ENCODE data around the gene WWOX.

WWOX gene

DNA sequence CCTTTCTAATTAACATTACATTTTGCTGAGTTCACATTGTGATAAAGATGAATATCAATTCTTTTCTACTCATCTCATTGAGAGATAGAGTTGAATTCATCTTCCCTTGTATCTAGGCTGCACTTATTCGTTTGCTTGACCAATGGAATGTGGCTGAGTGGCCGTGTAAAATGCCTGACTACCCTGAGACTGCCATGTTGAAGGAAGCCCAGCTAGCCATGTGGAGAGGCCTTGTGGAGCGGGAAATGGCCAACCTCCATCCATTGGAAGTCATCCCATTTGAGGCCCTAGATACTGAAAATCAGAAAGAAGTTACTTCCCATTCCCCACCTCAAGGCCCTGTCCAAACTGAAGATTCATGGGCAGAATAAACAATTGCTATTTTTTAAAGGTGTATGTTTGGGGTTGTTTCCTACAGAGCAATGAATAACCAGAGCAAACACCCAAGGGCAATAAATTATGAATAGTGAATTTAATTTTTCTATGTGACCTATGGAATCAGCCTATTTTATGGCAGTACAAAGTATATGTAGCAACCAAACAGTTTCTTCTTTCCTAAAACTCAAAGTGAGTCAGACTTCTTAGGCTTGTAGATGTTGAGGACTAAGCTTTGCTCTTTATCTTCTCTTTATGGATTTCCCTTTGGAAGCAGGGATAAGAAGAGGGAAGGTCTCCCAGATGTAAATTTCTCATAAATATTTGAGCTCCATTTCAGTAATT lies 956.0 kb downstream of the WWOX start:
- Histone ChIP-seq H3K4me3 (ENCODE audit: low read length) (no peak overlapping the region), H3K4me1 (ENCODE audit: control insufficient read depth, insufficient read depth, low read length) (peaks cover 17% of the 10 kb centered on the region), H3K27me3 (replicated peaks; ENCODE audit: control insufficient read depth, insufficient read depth, low read length) (no peaks in the 10 kb centered on the region), H3K36me3 (ENCODE audit: control insufficient read depth, insufficient read depth, low read length, severe bottlenecking) (no peaks in the 10 kb centered on the region), H3K9me3 (ENCODE audit: control insufficient read depth, low read length) (no peaks in the 10 kb centered on the region), H3K9ac (ENCODE audit: low read length) (no peak overlapping the region)
- no peak for DNase-seq (ENCODE audit: low read depth)

DNA sequence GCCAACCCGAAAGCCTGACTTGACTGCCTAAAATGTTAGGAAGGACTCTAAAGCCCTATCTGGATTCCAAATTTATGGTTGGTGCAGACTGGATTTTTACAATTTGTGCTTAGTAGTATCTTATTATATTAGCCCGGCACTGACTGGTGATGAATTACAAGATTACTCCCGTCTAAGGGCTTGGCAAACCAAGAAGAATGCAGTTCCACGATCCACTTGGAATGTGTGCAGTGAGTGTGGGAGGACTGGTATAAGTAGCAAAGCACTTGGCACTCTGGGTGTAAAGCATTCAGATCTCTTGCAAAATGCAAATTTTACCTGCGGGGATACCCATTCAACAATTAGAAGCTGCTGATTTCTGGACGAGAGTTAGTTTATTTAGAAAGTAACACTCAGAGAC lies 961.7 kb downstream of the WWOX start:
- Histone ChIP-seq H3K27me3 (replicated peaks; ENCODE audit: control insufficient read depth, insufficient read depth, low read length) (peaks cover 6% of the 10 kb centered on the region), H3K4me1 (ENCODE audit: control insufficient read depth, insufficient read depth, low read length) (peaks cover 5% of the 10 kb centered on the region), H3K36me3 (ENCODE audit: control insufficient read depth, insufficient read depth, low read length, severe bottlenecking) (no peaks in the 10 kb centered on the region), H3K9ac (ENCODE audit: low read length) (no peak overlapping the region), H3K4me3 (ENCODE audit: low read length) (no peak overlapping the region), H3K9me3 (ENCODE audit: control insufficient read depth, low read length) (no peaks in the 10 kb centered on the region)
- no peak for DNase-seq (ENCODE audit: low read depth)

GRCh38 chr16:79062336-79062735 lies 962.9 kb downstream of the WWOX start:
- H3K9ac ChIP-seq (ENCODE audit: low read length): no peak overlapping the region
- H3K4me1 ChIP-seq (ENCODE audit: control insufficient read depth, insufficient read depth, low read length): peaks cover 5% of the 10 kb centered on the region
- H3K36me3 ChIP-seq (ENCODE audit: control insufficient read depth, insufficient read depth, low read length, severe bottlenecking): no peaks in the 10 kb centered on the region
- no peak for DNase-seq (ENCODE audit: low read depth)
- H3K4me3 ChIP-seq (ENCODE audit: low read length): no peak overlapping the region
- H3K27me3 ChIP-seq (replicated peaks; ENCODE audit: control insufficient read depth, insufficient read depth, low read length): peaks cover 6% of the 10 kb centered on the region
- H3K9me3 ChIP-seq (ENCODE audit: control insufficient read depth, low read length): no peaks in the 10 kb centered on the region

GRCh38 chr16:79062821-79063220 lies 963.4 kb downstream of the WWOX start:
- H3K9ac ChIP-seq (ENCODE audit: low read length): no peak overlapping the region
- DNase-seq (ENCODE audit: low read depth): no peak
- H3K4me1 ChIP-seq (ENCODE audit: control insufficient read depth, insufficient read depth, low read length): peaks cover 7% of the 10 kb centered on the region
- peaks cover 6% of the 10 kb centered on the region for H3K27me3 ChIP-seq (replicated peaks; ENCODE audit: control insufficient read depth, insufficient read depth, low read length)
- no peak overlapping the region for H3K4me3 ChIP-seq (ENCODE audit: low read length)
- H3K9me3 ChIP-seq (ENCODE audit: control insufficient read depth, low read length): no peaks in the 10 kb centered on the region
- no peaks in the 10 kb centered on the region for H3K36me3 ChIP-seq (ENCODE audit: control insufficient read depth, insufficient read depth, low read length, severe bottlenecking)

GRCh38 chr16:79064256-79064972 lies 965.0 kb downstream of the WWOX start:
- Histone ChIP-seq H3K4me3 (ENCODE audit: low read length) (no peak overlapping the region), H3K9ac (ENCODE audit: low read length) (no peak overlapping the region), H3K4me1 (ENCODE audit: control insufficient read depth, insufficient read depth, low read length) (peaks cover 11% of the 10 kb centered on the region), H3K27me3 (replicated peaks; ENCODE audit: control insufficient read depth, insufficient read depth, low read length) (peaks cover 6% of the 10 kb centered on the region), H3K36me3 (ENCODE audit: control insufficient read depth, insufficient read depth, low read length, severe bottlenecking) (no peaks in the 10 kb centered on the region), H3K9me3 (ENCODE audit: control insufficient read depth, low read length) (no peaks in the 10 kb centered on the region)
- no peak for DNase-seq (ENCODE audit: low read depth)

DNA sequence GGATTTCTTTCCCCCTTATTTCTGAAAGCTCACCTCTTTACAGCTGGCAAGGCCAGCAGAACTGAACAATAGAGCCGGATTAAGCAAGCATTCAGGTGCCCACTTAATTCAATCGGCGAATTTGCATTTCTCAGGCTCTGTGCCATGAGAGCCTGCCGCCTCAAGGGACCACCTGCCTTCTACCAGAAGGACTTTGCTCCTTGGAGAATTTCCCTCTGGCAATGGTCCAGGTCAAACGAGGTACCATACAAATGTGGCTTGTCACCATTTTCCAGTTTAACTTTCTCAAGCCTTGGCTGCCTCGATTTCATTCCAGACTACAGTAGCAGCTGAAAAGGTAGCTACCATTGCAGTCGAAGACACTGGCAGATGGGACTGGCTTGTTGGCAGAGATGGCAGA lies 967.1 kb downstream of the WWOX start:
- H3K4me3 ChIP-seq (ENCODE audit: low read length): no peak overlapping the region
- no peak for DNase-seq (ENCODE audit: low read depth)
- peaks cover 25% of the 10 kb centered on the region for H3K4me1 ChIP-seq (ENCODE audit: control insufficient read depth, insufficient read depth, low read length)
- no peak overlapping the region for H3K9ac ChIP-seq (ENCODE audit: low read length)
- no peaks in the 10 kb centered on the region for H3K27me3 ChIP-seq (replicated peaks; ENCODE audit: control insufficient read depth, insufficient read depth, low read length)
- H3K36me3 ChIP-seq (ENCODE audit: control insufficient read depth, insufficient read depth, low read length, severe bottlenecking): no peaks in the 10 kb centered on the region
- H3K9me3 ChIP-seq (ENCODE audit: control insufficient read depth, low read length): no peaks in the 10 kb centered on the region

GRCh38 chr16:79067600-79067999 lies 968.1 kb downstream of the WWOX start:
- H3K9ac ChIP-seq (ENCODE audit: low read length): no peak overlapping the region
- no peak overlapping the region for H3K4me3 ChIP-seq (ENCODE audit: low read length)
- no peaks in the 10 kb centered on the region for H3K27me3 ChIP-seq (replicated peaks; ENCODE audit: control insufficient read depth, insufficient read depth, low read length)
- no peaks in the 10 kb centered on the region for H3K36me3 ChIP-seq (ENCODE audit: control insufficient read depth, insufficient read depth, low read length, severe bottlenecking)
- peaks cover 26% of the 10 kb centered on the region for H3K4me1 ChIP-seq (ENCODE audit: control insufficient read depth, insufficient read depth, low read length)
- H3K9me3 ChIP-seq (ENCODE audit: control insufficient read depth, low read length): no peaks in the 10 kb centered on the region
- DNase-seq (ENCODE audit: low read depth): no peak

GRCh38 chr16:79069121-79069520 lies 969.7 kb downstream of the WWOX start:
- no peaks in the 10 kb centered on the region for H3K36me3 ChIP-seq (ENCODE audit: control insufficient read depth, insufficient read depth, low read length, severe bottlenecking)
- no peak overlapping the region for H3K9ac ChIP-seq (ENCODE audit: low read length)
- H3K4me1 ChIP-seq (ENCODE audit: control insufficient read depth, insufficient read depth, low read length): peaks cover 26% of the 10 kb centered on the region
- H3K4me3 ChIP-seq (ENCODE audit: low read length): no peak overlapping the region
- H3K9me3 ChIP-seq (ENCODE audit: control insufficient read depth, low read length): no peaks in the 10 kb centered on the region
- no peaks in the 10 kb centered on the region for H3K27me3 ChIP-seq (replicated peaks; ENCODE audit: control insufficient read depth, insufficient read depth, low read length)
- DNase-seq (ENCODE audit: low read depth): no peak

DNA sequence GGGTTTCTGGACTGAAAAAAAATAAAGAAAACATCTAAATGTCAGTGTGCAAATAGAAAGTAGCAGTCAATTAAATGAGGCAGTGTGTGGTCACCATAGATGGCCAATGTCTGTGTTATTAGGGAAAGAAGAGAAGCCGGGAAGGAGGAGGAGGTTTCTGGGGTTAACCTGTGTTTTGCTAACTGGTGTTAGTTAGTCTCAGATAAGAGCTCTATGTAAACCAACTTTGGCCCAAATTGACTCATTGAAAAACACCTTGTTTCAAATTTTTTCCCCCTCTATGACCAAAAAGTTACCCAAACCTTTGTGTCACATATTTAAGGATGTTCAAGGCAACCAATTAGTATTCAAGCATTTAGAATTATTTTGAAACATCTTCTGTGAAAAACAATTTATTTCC lies 970.2 kb downstream of the WWOX start:
- H3K9me3 ChIP-seq (ENCODE audit: control insufficient read depth, low read length): no peaks in the 10 kb centered on the region
- peaks cover 26% of the 10 kb centered on the region for H3K4me1 ChIP-seq (ENCODE audit: control insufficient read depth, insufficient read depth, low read length)
- no peak overlapping the region for H3K4me3 ChIP-seq (ENCODE audit: low read length)
- H3K27me3 ChIP-seq (replicated peaks; ENCODE audit: control insufficient read depth, insufficient read depth, low read length): no peaks in the 10 kb centered on the region
- DNase-seq (ENCODE audit: low read depth): no peak
- H3K9ac ChIP-seq (ENCODE audit: low read length): no peak overlapping the region
- no peaks in the 10 kb centered on the region for H3K36me3 ChIP-seq (ENCODE audit: control insufficient read depth, insufficient read depth, low read length, severe bottlenecking)

DNA sequence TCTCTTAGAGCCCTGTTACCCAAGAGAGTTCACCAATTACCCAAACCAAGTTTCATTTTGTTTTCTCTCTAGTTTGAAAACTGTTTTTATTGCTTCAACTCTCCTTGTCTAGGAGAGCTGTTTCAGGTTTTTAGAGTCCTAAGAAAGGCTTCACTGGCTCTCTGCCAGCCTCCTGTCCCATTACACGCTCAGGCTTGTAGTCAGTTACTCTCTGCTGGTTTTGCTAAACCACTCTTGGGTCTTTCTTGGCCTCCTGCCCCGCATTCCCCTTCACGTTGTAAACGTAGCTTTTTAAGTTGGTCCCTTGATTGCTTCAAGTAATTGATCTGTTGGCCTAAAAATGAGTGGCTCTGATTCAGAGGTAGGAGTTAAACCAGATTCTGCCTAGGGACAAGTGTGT lies 972.0 kb downstream of the WWOX start:
- no peaks in the 10 kb centered on the region for H3K27me3 ChIP-seq (replicated peaks; ENCODE audit: control insufficient read depth, insufficient read depth, low read length)
- no peak for DNase-seq (ENCODE audit: low read depth)
- peaks cover 30% of the 10 kb centered on the region for H3K4me1 ChIP-seq (ENCODE audit: control insufficient read depth, insufficient read depth, low read length)
- no peaks in the 10 kb centered on the region for H3K9me3 ChIP-seq (ENCODE audit: control insufficient read depth, low read length)
- H3K9ac ChIP-seq (ENCODE audit: low read length): no peak overlapping the region
- H3K36me3 ChIP-seq (ENCODE audit: control insufficient read depth, insufficient read depth, low read length, severe bottlenecking): no peaks in the 10 kb centered on the region
- no peak overlapping the region for H3K4me3 ChIP-seq (ENCODE audit: low read length)

- no peak overlapping the region for H3K9ac ChIP-seq (ENCODE audit: low read length)
- DNase-seq (ENCODE audit: low read depth): no peak
- H3K4me3 ChIP-seq (ENCODE audit: low read length): no peak overlapping the region
- no peaks in the 10 kb centered on the region for H3K27me3 ChIP-seq (replicated peaks; ENCODE audit: control insufficient read depth, insufficient read depth, low read length)
- H3K9me3 ChIP-seq (ENCODE audit: control insufficient read depth, low read length): no peaks in the 10 kb centered on the region
- no peaks in the 10 kb centered on the region for H3K36me3 ChIP-seq (ENCODE audit: control insufficient read depth, insufficient read depth, low read length, severe bottlenecking)
- peaks cover 30% of the 10 kb centered on the region for H3K4me1 ChIP-seq (ENCODE audit: control insufficient read depth, insufficient read depth, low read length)
These were observed 973.1 kb downstream of the WWOX start for GRCh38 chr16:79072517-79072916.
